ENCODE measurements around the gene PTAR1. TPM values are rescaled to one million over a fixed set of nuclear protein-coding genes. Genes with fewer than 3 reads are reported as not detected.

Gene PTAR1
- total RNA-seq, 1 donor from 2014 or later: 76.8 TPM

GRCh38 chr9:69696802-69697201 lies 63.0 kb downstream of the PTAR1 start:
- Histone ChIP-seq H3K4me1 (ENCODE audit: insufficient read depth, low read length) (no peaks in the 10 kb centered on the region), H3K9me3 (ENCODE audit: insufficient read depth, low read depth, low read length) (no peaks in the 10 kb centered on the region), H3K4me3 (ENCODE audit: insufficient read depth, low read depth, low read length) (no peak overlapping the region), H3K27ac (ENCODE audit: low read depth, low read length) (no peak overlapping the region), H3K27me3 (ENCODE audit: insufficient read depth, low read length) (no peaks in the 10 kb centered on the region), H3K36me3 (ENCODE audit: insufficient read depth, low read length) (no peaks in the 10 kb centered on the region), H3K79me2 (ENCODE audit: insufficient read depth, low read length) (no peaks in the 10 kb centered on the region), H3K4me2 (ENCODE audit: low read length) (no peak overlapping the region), H2AFZ (ENCODE audit: low read depth, low read length) (no peak overlapping the region), H4K20me1 (ENCODE audit: insufficient read depth, low read length) (no peaks in the 10 kb centered on the region), H3K9ac (ENCODE audit: low read length) (no peak overlapping the region)
- FAIRE-seq (no peak), DNase-seq (ENCODE audit: low read depth) (no peak)
- H3K4me1 Mint-ChIP-seq (ENCODE audit: low read depth, unreplicated experiment): no peaks in the 10 kb centered on the region
- peaks cover 27% of the 10 kb centered on the region for H3K9me3 Mint-ChIP-seq (ENCODE audit: unreplicated experiment)
- H3K27ac Mint-ChIP-seq (ENCODE audit: unreplicated experiment): no peak overlapping the region
- H3K4me3 Mint-ChIP-seq (ENCODE audit: unreplicated experiment): no peak overlapping the region
- H3K36me3 Mint-ChIP-seq (ENCODE audit: low read depth, unreplicated experiment): peaks cover 7% of the 10 kb centered on the region
- TF ChIP-seq CTCF (IDR thresholded peaks at IDR 0.05; ENCODE audit: insufficient read depth, low read depth, low read length) (no peak), EZH2 (IDR thresholded peaks at IDR 0.05; ENCODE audit: insufficient read depth, low read length) (no peak)
- no peaks in the 10 kb centered on the region for H3K27me3 Mint-ChIP-seq (ENCODE audit: low read depth, unreplicated experiment)

- no peaks in the 10 kb centered on the region for H3K4me1 Mint-ChIP-seq (ENCODE audit: low read depth, unreplicated experiment)
- DNase-seq (ENCODE audit: low read depth) (no peak), FAIRE-seq (no peak)
- Histone ChIP-seq H3K27me3 (ENCODE audit: insufficient read depth, low read length) (no peaks in the 10 kb centered on the region), H4K20me1 (ENCODE audit: insufficient read depth, low read length) (no peaks in the 10 kb centered on the region), H3K36me3 (ENCODE audit: insufficient read depth, low read length) (no peaks in the 10 kb centered on the region), H2AFZ (ENCODE audit: low read depth, low read length) (no peak overlapping the region), H3K4me3 (ENCODE audit: insufficient read depth, low read depth, low read length) (no peak overlapping the region), H3K27ac (ENCODE audit: low read depth, low read length) (no peak overlapping the region), H3K9me3 (ENCODE audit: insufficient read depth, low read depth, low read length) (no peaks in the 10 kb centered on the region), H3K4me2 (ENCODE audit: low read length) (no peak overlapping the region), H3K79me2 (ENCODE audit: insufficient read depth, low read length) (no peaks in the 10 kb centered on the region), H3K9ac (ENCODE audit: low read length) (no peak overlapping the region), H3K4me1 (ENCODE audit: insufficient read depth, low read length) (no peaks in the 10 kb centered on the region)
- TF ChIP-seq EZH2 (IDR thresholded peaks at IDR 0.05; ENCODE audit: insufficient read depth, low read length) (no peak), CTCF (IDR thresholded peaks at IDR 0.05; ENCODE audit: insufficient read depth, low read depth, low read length) (no peak)
- H3K36me3 Mint-ChIP-seq (ENCODE audit: low read depth, unreplicated experiment): no peaks in the 10 kb centered on the region
- H3K4me3 Mint-ChIP-seq (ENCODE audit: unreplicated experiment): no peak overlapping the region
- H3K9me3 Mint-ChIP-seq (ENCODE audit: unreplicated experiment): peaks cover 8% of the 10 kb centered on the region
- H3K27me3 Mint-ChIP-seq (ENCODE audit: low read depth, unreplicated experiment): no peaks in the 10 kb centered on the region
- no peak overlapping the region for H3K27ac Mint-ChIP-seq (ENCODE audit: unreplicated experiment)
Measured at GRCh38 chr9:69689991-69690538, 69.7 kb downstream of the PTAR1 start.

- Histone ChIP-seq H2AFZ (ENCODE audit: low read depth, low read length) (no peak overlapping the region), H3K4me1 (ENCODE audit: insufficient read depth, low read length) (no peaks in the 10 kb centered on the region), H3K27me3 (ENCODE audit: insufficient read depth, low read length) (no peaks in the 10 kb centered on the region), H3K36me3 (ENCODE audit: insufficient read depth, low read length) (no peaks in the 10 kb centered on the region), H3K9me3 (ENCODE audit: insufficient read depth, low read depth, low read length) (no peaks in the 10 kb centered on the region), H3K4me3 (ENCODE audit: insufficient read depth, low read depth, low read length) (no peak overlapping the region), H3K4me2 (ENCODE audit: low read length) (no peak overlapping the region), H3K27ac (ENCODE audit: low read depth, low read length) (no peak overlapping the region), H3K9ac (ENCODE audit: low read length) (no peak overlapping the region), H3K79me2 (ENCODE audit: insufficient read depth, low read length) (no peaks in the 10 kb centered on the region), H4K20me1 (ENCODE audit: insufficient read depth, low read length) (no peaks in the 10 kb centered on the region)
- no peak for TF ChIP-seq CTCF (IDR thresholded peaks at IDR 0.05; ENCODE audit: insufficient read depth, low read depth, low read length)
- TF ChIP-seq EZH2 (IDR thresholded peaks at IDR 0.05; ENCODE audit: insufficient read depth, low read length): no peak
- H3K4me3 Mint-ChIP-seq (ENCODE audit: unreplicated experiment): no peak overlapping the region
- H3K27me3 Mint-ChIP-seq (ENCODE audit: low read depth, unreplicated experiment): no peaks in the 10 kb centered on the region
- H3K9me3 Mint-ChIP-seq (ENCODE audit: unreplicated experiment): peaks cover 2% of the 10 kb centered on the region
- FAIRE-seq (no peak), DNase-seq (ENCODE audit: low read depth) (no peak)
- no peak overlapping the region for H3K27ac Mint-ChIP-seq (ENCODE audit: unreplicated experiment)
- H3K4me1 Mint-ChIP-seq (ENCODE audit: low read depth, unreplicated experiment): no peaks in the 10 kb centered on the region
- no peaks in the 10 kb centered on the region for H3K36me3 Mint-ChIP-seq (ENCODE audit: low read depth, unreplicated experiment)
Measured at GRCh38 chr9:69683927-69684326, 75.9 kb downstream of the PTAR1 start.

All from astrocyte (in vitro differentiated cells and primary cell).